GM10248 (cell line): ENCODE data around the gene SCN4A.
"Not testable (repeated sequence)": the region's sequence is repeated elsewhere in the genome, so short reads cannot be mapped to it uniquely, and the experiment has no call there.

ENCODE experiments used
- CTCF ChIA-PET: fragments of 300-600 bp; sonication (Branson Sonifier 250); formaldehyde crosslinking; extraction: SDS; loops from one replicate; lab custom pipeline; 2021; ENCODE audit warnings: antibody characterized with exemption; lab: Yijun Ruan, JAX
- POLR2A ChIA-PET: fragments of 350-650 bp; sonication (Branson Sonifier 250); formaldehyde crosslinking; extraction: SDS; loops from one replicate; lab custom pipeline; 2020; ENCODE audit warnings: antibody characterized with exemption; lab: Yijun Ruan, JAX
- DNase-seq: peaks from one replicate; pipeline ENCODE4 v3.0.0; 2012; ENCODE audit errors: extremely low spot score
- TF ChIP-seq, protein P1 (sequence below): IDR thresholded peaks from 2 replicates; pipeline ENCODE4 v1.5.1; 2012; ENCODE audit warnings: mild to moderate bottlenecking, low read depth; ENCODE audit errors: extremely low read depth, missing control alignments, control extremely low read depth

SCN4A gene

DNA sequence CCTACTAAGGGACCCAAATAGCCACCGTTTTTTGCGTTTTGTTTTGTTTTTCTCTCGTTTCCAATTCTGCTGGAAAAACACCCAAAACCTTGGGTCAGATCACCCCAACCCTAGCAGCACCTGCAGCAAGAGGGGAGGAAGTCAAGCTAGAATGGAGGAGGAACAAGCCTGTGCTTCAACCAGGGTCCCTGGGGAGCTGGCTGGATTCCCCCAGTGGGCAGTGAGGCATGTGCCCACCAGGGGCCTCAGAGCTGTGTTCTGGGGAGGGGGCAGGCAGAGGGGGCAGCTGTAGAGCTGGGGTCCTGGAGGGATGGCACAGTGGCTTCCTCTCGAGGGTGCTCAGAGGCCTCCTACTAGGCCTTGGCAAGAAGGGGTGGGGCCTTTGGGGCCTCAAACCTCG is 47.1 kb downstream of the SCN4A start:
- POLR2A ChIA-PET: interaction anchor here (0.6 kb wide), 1 partner anchor 11 kb away, joined by 4 read pairs; no protein-coding TSS in a partner anchor
- no peak for DNase-seq
- CTCF ChIA-PET: interaction anchor here (0.6 to 4.3 kb wide), 7 partner anchors 14 to 246 kb away, joined by 3 to 33 read pairs (median 5); partner anchors contain the start of gene CSHL1
- TF ChIP-seq, protein P1, sequence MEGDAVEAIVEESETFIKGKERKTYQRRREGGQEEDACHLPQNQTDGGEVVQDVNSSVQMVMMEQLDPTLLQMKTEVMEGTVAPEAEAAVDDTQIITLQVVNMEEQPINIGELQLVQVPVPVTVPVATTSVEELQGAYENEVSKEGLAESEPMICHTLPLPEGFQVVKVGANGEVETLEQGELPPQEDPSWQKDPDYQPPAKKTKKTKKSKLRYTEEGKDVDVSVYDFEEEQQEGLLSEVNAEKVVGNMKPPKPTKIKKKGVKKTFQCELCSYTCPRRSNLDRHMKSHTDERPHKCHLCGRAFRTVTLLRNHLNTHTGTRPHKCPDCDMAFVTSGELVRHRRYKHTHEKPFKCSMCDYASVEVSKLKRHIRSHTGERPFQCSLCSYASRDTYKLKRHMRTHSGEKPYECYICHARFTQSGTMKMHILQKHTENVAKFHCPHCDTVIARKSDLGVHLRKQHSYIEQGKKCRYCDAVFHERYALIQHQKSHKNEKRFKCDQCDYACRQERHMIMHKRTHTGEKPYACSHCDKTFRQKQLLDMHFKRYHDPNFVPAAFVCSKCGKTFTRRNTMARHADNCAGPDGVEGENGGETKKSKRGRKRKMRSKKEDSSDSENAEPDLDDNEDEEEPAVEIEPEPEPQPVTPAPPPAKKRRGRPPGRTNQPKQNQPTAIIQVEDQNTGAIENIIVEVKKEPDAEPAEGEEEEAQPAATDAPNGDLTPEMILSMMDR: no peak

DNA sequence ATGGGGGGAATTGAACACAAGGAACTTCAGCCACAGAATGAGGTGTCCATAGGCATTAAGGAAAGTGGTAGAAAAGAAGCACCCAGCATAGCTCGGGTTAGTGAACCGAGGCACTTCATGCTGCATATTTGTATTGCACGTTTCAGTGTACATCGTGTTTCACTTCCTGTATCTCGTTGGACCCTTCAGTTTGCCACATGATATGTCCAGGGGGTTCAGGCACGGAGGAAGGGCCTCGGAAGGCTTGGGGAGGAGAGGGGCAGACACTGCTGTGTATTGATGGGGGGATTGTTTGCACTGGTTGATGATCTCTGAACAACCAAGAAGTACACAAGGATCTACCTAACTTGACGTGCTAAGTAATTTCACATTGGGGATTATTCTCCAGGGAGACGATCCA is 50.3 kb downstream of the SCN4A start:
- DNase-seq: not testable (repeated sequence)
- ChIA-PET CTCF (interaction anchor here (0.6 to 12.9 kb wide), 4 partner anchors 17 to 211 kb away, joined by 3 to 207 read pairs (median 4); no protein-coding TSS in a partner anchor), POLR2A (interaction anchor here (1.2 kb wide), 1 partner anchor 24 kb away, joined by 5 read pairs; no protein-coding TSS in a partner anchor)

DNA sequence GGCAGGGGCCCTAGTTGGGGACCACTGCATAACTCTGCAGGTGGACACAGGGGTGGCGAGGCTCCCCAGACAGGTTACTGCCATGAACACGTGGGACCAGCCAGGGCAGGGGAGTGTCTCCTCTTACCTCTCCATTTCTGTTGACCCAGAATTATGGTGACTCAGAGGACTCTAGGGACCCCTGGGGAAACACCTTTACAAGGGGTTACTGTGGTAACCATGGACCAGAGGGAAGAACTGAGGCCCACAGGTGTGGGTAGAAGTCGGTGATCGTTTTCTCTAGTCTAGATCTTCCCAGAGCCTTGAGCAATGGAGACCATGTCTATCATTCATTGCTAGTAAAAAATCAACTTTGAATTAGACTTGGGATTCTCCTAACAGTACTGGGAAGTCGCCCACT is 51.9 kb downstream of the SCN4A start:
- DNase-seq: peak; percentile 21
- CTCF ChIA-PET: interaction anchor here (0.7 to 12.9 kb wide), 11 partner anchors 9 to 357 kb away, joined by 3 to 207 read pairs (median 15); partner anchors contain the start of genes CD79B, CSHL1 and ERN1
- POLR2A ChIA-PET: not testable (repeated sequence)

DNA sequence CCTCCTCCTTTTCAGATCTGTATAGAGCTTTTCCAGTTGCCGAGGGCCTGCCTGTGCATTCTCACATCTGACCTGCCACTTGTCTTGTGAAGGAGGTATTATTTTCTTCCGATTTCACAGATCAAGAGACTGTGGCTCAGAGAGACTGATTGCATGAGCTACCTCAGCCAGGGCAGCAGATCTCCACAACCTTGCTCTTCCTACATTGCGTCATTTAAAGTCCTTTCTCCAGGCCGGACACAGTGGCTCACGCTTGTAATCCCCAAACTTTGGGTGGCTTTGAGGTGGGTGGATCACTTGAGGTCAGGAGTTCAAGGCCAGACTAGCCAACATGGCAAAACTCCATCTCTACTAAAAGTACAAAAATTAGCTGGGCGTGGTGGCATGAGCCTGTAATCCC is 52.7 kb downstream of the SCN4A start:
- not testable (repeated sequence) for DNase-seq
- POLR2A ChIA-PET: interaction anchor here (0.7 to 1.3 kb wide), 2 partner anchors 26 to 596 kb away, joined by 7 to 11 read pairs; no protein-coding TSS in a partner anchor
- CTCF ChIA-PET: interaction anchor here (0.7 to 12.9 kb wide), 47 partner anchors 9 to 357 kb away, joined by 3 to 207 read pairs (median 5); partner anchors contain the start of genes CD79B, CSHL1, ERN1 and ICAM2

DNA sequence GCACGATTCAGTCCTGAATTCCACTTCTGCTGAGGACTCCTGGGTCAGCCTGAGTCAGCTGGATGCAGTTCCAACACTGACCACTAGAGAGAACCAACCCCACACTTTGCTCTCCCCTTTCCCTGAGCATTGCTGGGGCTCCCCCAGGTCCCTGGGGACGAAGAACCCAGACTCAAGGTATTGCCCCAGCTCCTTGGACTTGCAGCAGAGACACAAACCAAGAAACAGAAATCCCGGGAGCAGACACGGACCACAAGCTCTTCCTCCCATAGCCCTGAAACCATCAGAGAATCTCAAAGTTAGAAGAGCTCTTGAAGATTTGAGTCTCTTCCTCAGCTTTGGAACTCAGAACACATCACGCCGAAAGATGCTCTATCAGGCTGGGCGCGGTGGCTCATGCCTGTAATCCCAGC is 53.4 kb downstream of the SCN4A start:
- ChIA-PET CTCF (interaction anchor here (0.8 to 12.9 kb wide), 55 partner anchors 8 to 680 kb away, joined by 3 to 207 read pairs (median 5); partner anchors contain the start of genes CD79B, CSHL1, ERN1 and ICAM2), POLR2A (interaction anchor here (0.7 to 1.3 kb wide), 2 partner anchors 27 to 597 kb away, joined by 7 to 11 read pairs; no protein-coding TSS in a partner anchor)
- DNase-seq: peak; percentile 85
- TF ChIP-seq, protein P1: peak; percentile 89

DNA sequence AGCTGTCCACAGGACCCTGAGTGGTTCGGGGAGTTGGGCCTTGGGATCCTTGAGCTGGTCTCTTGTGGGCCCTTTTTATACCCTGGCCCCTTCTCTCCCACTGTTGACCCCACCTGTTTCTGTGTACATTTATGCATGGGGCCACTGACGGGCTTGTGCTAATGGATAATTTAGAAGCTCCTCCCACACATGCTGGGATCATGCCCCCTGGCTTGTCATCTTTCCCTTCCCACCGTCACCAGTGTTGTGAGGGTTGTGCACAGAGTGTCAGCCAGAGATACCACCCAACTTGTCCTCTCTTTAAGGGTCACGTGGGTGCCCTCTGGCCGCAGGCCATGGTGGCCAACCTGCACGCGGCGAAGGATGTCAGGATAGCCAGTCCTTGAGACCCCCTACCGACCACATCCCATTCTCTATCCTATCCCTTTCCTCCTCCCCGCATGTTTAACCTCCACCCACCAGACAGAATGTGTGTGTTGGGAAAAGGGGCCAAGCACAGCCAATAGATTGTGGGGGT is 53.9 kb downstream of the SCN4A start, which contains the start of gene GH1:
GH1 (minus strand) TSS at position 51 of the 517 bp plus-strand sequence. CDS start 63 bp downstream, outside the sequence.
- ChIA-PET POLR2A (interaction anchor here (1.3 kb wide), 1 partner anchor 28 kb away, joined by 11 read pairs; no protein-coding TSS in a partner anchor), CTCF (interaction anchor here (0.8 to 12.9 kb wide), 55 partner anchors 8 to 680 kb away, joined by 3 to 207 read pairs (median 5); partner anchors contain the start of genes CD79B, CSHL1, ERN1 and ICAM2)
- not testable (repeated sequence) for DNase-seq

DNA sequence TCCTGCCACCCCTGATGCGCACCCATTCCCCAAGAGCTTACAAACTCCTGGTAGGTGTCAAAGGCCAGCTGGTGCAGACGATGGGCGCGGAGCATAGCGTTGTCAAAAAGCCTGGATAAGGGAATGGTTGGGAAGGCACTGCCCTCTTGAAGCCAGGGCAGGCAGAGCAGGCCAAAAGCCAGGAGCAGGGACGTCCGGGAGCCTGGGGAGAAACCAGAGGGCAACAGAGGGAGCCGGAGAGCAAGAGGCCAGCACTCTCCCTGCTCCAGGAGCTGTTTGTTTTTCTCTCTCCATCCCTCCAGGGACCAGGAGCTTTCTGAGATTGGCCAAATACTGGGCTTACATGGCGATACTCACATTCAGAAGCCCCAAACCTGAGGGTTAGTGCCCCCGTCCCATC is 54.4 kb downstream of the SCN4A start:
- TF ChIP-seq, protein P1: no peak
- ChIA-PET POLR2A (no interaction called here), CTCF (interaction anchor here (0.8 to 12.9 kb wide), 22 partner anchors 12 to 681 kb away, joined by 3 to 207 read pairs (median 12); partner anchors contain the start of genes CD79B and ERN1)
- no peak for DNase-seq

DNA sequence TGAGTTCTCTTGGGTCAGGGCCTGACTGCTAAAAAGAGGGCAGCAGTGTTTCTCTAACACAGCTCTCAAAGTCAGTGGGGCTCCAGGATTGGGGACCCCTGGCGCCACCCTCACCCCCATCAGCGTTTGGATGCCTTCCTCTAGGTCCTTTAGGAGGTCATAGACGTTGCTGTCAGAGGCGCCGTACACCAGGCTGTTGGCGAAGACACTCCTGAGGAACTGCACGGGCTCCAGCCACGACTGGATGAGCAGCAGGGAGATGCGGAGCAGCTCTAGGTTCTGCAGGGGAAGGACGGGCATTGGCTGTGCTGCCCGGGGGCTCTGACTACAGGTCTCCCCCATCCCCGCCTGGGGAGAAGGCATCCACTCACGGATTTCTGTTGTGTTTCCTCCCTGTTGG is 55.1 kb downstream of the SCN4A start:
- POLR2A ChIA-PET: no interaction called here
- DNase-seq: no peak
- CTCF ChIA-PET: interaction anchor here (1.1 to 12.9 kb wide), 14 partner anchors 13 to 353 kb away, joined by 3 to 207 read pairs (median 20); partner anchors contain the start of genes CD79B and ERN1
- TF ChIP-seq, protein P1: no peak

DNA sequence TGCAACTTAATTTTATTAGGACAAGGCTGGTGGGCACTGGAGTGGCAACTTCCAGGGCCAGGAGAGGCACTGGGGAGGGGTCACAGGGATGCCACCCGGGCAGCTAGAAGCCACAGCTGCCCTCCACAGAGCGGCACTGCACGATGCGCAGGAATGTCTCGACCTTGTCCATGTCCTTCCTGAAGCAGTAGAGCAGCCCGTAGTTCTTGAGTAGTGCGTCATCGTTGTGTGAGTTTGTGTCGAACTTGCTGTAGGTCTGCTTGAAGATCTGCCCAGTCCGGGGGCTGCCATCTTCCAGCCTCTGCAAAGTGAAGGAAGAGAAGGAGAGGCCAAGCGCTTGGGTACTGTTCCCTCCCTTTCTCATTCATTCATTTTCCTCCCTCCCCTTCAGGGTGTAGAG is 55.5 kb downstream of the SCN4A start:
- CTCF ChIA-PET: interaction anchor here (2.7 to 12.9 kb wide), 7 partner anchors 14 to 111 kb away, joined by 18 to 207 read pairs (median 74); partner anchors contain the start of gene CD79B
- POLR2A ChIA-PET: not testable (repeated sequence)

More for the DNA sequence above, 55.5 kb downstream of the SCN4A start:
- not testable (repeated sequence) for DNase-seq
